Stimulated activated effector memory CD8-positive, alpha-beta T cell treated with anti-CD3 and anti-CD28 coated beads, Interleukin-12 subunit alpha, Interleukin-12 subunit beta, amount 100 ng/mL, for 72 hours (primary cell): ENCODE results near the gene AGBL4.
"Not testable (repeated sequence)": the region's sequence is repeated elsewhere in the genome, so short reads cannot be mapped to it uniquely, and the experiment has no call there.

ENCODE experiments used
- ATAC-seq: fragments of 150-1000 bp; cut with Tn5 transposase; 2 replicates; pipeline ENCODE4 v1.10.0; 2021
- DNase-seq, 2 donors: peaks; one replicate each; pipeline ENCODE4 v3.0.0; 2021 to 2022; ENCODE audit warnings: low spot score in 2 of 2
- H3K27ac Mint-ChIP-seq: one replicate; pipeline ENCODE4 v1.8.0; 2022; ENCODE audit warnings: mild to moderate bottlenecking, mixed read lengths
- H3K36me3 Mint-ChIP-seq: one replicate; pipeline ENCODE4 v1.8.0; 2022; ENCODE audit warnings: mild to moderate bottlenecking, mixed read lengths
- H3K4me1 Mint-ChIP-seq: one replicate; pipeline ENCODE4 v1.8.0; 2022; ENCODE audit warnings: mixed read lengths
- H3K4me3 Mint-ChIP-seq: one replicate; pipeline ENCODE4 v1.8.0; 2022; ENCODE audit warnings: mild to moderate bottlenecking, mixed read lengths
- H3K9me3 Mint-ChIP-seq: one replicate; pipeline ENCODE4 v1.8.0; 2022; ENCODE audit warnings: mixed read lengths

Gene AGBL4

DNA sequence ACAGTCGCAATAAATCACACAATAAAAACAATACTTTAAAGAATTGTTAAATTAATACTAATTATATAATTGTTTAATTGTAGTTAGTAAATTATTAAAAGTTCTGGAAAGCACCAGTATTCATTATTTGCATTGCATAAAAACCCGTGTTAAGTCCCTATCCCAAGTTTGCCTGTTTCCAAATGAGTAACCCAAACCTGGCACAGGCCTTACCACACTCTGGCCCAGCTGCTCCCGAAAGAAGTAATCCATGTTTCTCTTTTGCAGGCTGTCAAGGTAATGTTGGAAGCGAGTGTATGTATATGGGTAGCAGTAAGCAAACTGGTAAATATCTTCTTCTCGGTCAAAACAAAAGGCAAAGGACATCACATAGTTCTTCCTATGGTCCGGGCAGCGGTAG lies 978.4 kb downstream of the AGBL4 start:
- no peak for ATAC-seq
- no peaks in the 10 kb centered on the region for H3K4me1 Mint-ChIP-seq
- H3K36me3 Mint-ChIP-seq: no peaks in the 10 kb centered on the region
- H3K27ac Mint-ChIP-seq: no peak overlapping the region
- peaks cover 3% of the 10 kb centered on the region for H3K9me3 Mint-ChIP-seq
- H3K4me3 Mint-ChIP-seq: no peak overlapping the region
- no peak for DNase-seq

DNA sequence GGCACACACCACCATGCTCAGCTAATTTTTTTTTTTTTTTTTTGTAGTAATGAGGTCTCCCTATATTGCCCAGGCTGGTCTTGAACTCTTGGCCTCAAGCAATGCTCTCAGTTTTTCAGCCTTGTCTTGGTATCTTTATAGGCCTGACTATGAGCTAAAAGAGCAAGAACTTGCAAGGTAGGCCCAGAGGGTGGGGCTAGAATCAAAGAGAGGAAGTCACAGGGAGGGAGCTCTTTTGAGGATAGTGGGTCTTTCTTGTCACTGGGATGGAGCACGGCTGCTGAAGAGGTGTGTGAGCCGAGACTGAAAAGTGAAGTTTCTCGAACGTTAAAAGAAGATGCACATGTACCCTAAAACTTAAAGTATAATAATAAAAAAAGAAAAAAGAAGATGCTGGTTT lies 987.1 kb downstream of the AGBL4 start:
- no peaks in the 10 kb centered on the region for H3K4me1 Mint-ChIP-seq
- peaks cover 9% of the 10 kb centered on the region for H3K9me3 Mint-ChIP-seq
- DNase-seq (no peak), ATAC-seq (no peak)
- H3K27ac Mint-ChIP-seq: no peak overlapping the region
- no peaks in the 10 kb centered on the region for H3K36me3 Mint-ChIP-seq
- H3K4me3 Mint-ChIP-seq: no peak overlapping the region

GRCh38 chr1:49028396-49028795 lies 995.4 kb downstream of the AGBL4 start:
- no peak overlapping the region for H3K4me3 Mint-ChIP-seq
- no peak overlapping the region for H3K27ac Mint-ChIP-seq
- no peaks in the 10 kb centered on the region for H3K36me3 Mint-ChIP-seq
- peaks cover 24% of the 10 kb centered on the region for H3K9me3 Mint-ChIP-seq
- DNase-seq: no peak
- H3K4me1 Mint-ChIP-seq: no peaks in the 10 kb centered on the region
- no peak for ATAC-seq

DNA sequence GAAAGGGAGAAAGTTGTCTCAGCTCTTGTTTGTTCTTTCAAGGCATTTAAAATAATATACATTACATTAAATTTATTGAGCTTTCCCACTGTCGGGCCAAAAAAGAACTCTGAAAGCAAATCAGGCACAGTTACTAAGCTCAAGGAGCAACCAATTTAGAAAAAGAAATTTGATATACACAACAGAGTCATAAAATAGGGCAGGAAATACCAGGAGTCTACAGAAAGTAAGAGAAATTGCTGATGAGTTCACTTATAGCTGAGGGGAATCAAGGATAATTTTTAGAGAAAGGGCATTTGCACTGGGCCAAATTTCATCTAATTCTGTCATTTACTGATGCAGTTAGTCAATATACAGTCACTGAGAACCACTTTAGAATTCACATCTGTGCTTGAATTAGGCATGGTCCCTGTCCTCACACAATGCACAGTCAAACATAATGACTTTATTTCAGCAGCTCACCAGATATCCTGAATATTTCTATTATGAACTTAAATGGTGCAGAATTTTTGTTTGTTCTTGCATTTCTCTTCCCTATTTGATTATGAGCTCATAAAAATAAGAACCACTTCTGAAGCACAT lies 997.4 kb downstream of the AGBL4 start:
- H3K4me3 Mint-ChIP-seq: no peak overlapping the region
- peaks cover 17% of the 10 kb centered on the region for H3K9me3 Mint-ChIP-seq
- no peak for DNase-seq
- no peaks in the 10 kb centered on the region for H3K36me3 Mint-ChIP-seq
- no peak overlapping the region for H3K27ac Mint-ChIP-seq
- no peak for ATAC-seq
- no peaks in the 10 kb centered on the region for H3K4me1 Mint-ChIP-seq

DNA sequence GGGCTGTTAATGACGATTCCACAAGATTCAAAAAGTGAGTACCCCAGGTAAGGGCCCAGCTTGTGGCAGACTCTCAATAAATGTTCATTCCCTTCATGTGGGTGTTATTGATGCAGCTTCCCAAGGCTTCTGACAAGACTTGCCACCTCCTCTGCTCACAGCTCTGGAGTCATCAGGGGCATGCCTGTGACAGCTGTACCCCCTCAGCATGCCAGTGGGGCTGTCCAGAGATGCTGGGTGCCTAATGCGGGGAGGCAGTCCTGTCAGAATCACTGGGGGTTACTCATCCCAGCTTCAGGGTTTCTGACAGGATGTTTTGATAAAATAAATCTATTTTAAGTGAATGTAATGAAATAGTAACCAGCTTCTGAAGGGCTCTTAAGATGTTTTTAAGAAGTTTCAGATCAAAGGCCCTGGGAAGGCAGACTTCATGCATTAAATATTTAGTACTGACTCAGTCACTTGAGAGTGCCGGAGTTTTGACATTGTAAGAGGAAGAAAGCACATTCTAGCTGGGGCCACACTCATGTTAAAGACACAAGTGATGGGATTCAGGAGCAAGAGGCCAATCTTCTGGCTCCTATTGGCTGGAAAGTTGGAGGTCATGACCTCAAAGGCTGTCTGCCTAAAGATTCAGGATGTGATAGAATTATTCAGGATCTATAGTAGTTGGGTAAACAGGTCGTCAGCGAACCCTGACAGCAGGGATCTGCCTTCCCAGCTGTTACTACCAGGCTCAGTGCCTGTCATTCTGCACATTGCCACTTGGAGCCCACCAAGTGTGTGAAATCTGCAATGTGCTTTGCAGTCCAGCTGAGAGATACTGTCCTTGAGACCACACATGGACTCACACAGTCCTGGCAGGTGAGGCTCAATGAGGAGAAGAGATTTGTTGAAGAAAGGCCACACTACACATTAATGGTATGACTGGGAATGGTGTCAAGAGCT lies 1007.5 kb downstream of the AGBL4 start:
- no peak overlapping the region for H3K4me3 Mint-ChIP-seq
- no peaks in the 10 kb centered on the region for H3K4me1 Mint-ChIP-seq

GRCh38 chr1:49013079-49013478 lies 1010.7 kb downstream of the AGBL4 start:
- Mint-ChIP-seq H3K36me3 (no peaks in the 10 kb centered on the region), H3K27ac (no peak overlapping the region), H3K9me3 (no peaks in the 10 kb centered on the region), H3K4me1 (no peaks in the 10 kb centered on the region), H3K4me3 (no peak overlapping the region)
- no peak for DNase-seq
- peak; percentile 78 for ATAC-seq

More for the DNA sequence above, 1007.5 kb downstream of the AGBL4 start:
- H3K27ac Mint-ChIP-seq: no peak overlapping the region
- no peaks in the 10 kb centered on the region for H3K9me3 Mint-ChIP-seq
- H3K36me3 Mint-ChIP-seq: no peaks in the 10 kb centered on the region
- no peak for ATAC-seq
- no peak for DNase-seq

DNA sequence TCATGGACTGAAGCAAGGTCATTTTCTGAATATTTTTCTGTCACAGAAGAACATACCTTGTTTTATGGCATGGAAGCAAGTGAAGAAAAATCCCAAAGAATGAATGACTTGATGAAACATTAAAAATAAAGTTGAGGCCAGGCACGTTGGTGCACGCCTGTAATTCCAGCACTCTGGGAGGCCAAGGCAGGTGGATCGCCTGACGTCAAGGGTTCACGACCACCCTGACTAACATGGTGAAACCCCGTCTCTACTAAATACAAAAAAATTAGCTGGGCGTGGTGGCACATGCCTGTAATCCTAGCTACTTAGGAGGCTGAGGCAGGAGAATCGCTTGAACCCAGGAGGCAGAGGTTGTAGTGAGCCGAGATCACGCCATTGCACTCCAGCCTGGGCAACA lies 1020.8 kb downstream of the AGBL4 start:
- not testable (repeated sequence) for DNase-seq, H3K9me3 Mint-ChIP-seq, H3K4me1 Mint-ChIP-seq, H3K4me3 Mint-ChIP-seq, H3K36me3 Mint-ChIP-seq, ATAC-seq, H3K27ac Mint-ChIP-seq

GRCh38 chr1:48999321-48999720 lies 1024.4 kb downstream of the AGBL4 start:
- DNase-seq: no peak
- Mint-ChIP-seq H3K36me3 (no peaks in the 10 kb centered on the region), H3K4me3 (no peak overlapping the region), H3K9me3 (peaks cover 6% of the 10 kb centered on the region), H3K4me1 (no peaks in the 10 kb centered on the region), H3K27ac (no peak overlapping the region)
- no peak for ATAC-seq

GRCh38 chr1:48996311-48996710 lies 1027.4 kb downstream of the AGBL4 start:
- H3K4me1 Mint-ChIP-seq: no peaks in the 10 kb centered on the region
- H3K36me3 Mint-ChIP-seq: no peaks in the 10 kb centered on the region
- no peak overlapping the region for H3K27ac Mint-ChIP-seq
- H3K9me3 Mint-ChIP-seq: peaks cover 8% of the 10 kb centered on the region
- no peak overlapping the region for H3K4me3 Mint-ChIP-seq
- ATAC-seq: no peak
- no peak for DNase-seq

GRCh38 chr1:48988633-48989197 lies 1035.0 kb downstream of the AGBL4 start:
- no peak for DNase-seq
- no peak overlapping the region for H3K4me3 Mint-ChIP-seq
- H3K36me3 Mint-ChIP-seq: no peaks in the 10 kb centered on the region
- H3K27ac Mint-ChIP-seq: no peak overlapping the region
- ATAC-seq: no peak
- H3K4me1 Mint-ChIP-seq: no peaks in the 10 kb centered on the region
- peaks cover 14% of the 10 kb centered on the region for H3K9me3 Mint-ChIP-seq

DNA sequence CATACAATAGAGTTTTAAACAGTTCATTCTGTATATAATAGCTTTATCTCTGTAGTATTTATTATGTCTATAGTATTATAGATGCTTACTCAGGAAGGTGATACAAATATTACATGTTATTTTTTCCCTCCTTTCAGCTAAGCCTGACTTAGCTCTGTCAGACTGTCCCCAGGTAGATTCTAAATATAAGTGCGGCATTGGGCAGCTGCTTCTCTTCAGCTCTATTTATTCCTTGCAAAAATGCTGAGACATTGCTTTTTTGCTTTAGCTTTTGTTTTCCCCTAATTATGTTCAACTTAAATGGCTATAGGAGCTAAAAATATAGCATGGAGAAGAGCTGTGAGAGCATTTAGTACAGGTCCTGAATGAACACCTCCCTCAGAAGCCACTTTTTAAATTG lies 1043.8 kb downstream of the AGBL4 start:
- Mint-ChIP-seq H3K27ac (no peak overlapping the region), H3K9me3 (peaks cover 6% of the 10 kb centered on the region), H3K4me3 (no peak overlapping the region), H3K36me3 (no peaks in the 10 kb centered on the region), H3K4me1 (no peaks in the 10 kb centered on the region)
- no peak for DNase-seq
- ATAC-seq: no peak

DNA sequence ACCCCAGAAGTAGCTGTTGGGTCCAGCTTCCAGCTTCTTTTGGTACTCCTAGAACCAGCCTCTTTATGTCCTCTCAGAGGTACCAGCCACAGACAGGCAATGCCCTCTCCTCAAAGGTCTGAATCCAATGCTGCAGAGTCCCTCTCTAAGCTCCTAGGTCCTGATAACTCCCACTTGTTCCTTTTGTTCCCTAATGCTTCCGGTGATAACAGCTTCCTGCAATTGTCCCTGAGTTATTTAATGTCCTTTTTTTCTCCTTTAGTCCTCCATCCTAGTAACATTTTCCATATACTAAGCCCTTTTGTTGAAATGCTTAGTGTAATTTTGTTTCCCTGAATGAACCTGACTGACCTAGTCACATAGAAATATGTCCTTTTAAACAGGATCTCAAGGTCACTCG lies 1045.3 kb downstream of the AGBL4 start:
- no peak for ATAC-seq
- H3K4me1 Mint-ChIP-seq: no peaks in the 10 kb centered on the region
- peaks cover 3% of the 10 kb centered on the region for H3K9me3 Mint-ChIP-seq
- H3K27ac Mint-ChIP-seq: no peak overlapping the region
- DNase-seq: no peak
- no peaks in the 10 kb centered on the region for H3K36me3 Mint-ChIP-seq
- H3K4me3 Mint-ChIP-seq: no peak overlapping the region

GRCh38 chr1:48977273-48977672 lies 1046.5 kb downstream of the AGBL4 start:
- ATAC-seq (no peak), DNase-seq (no peak)
- no peak overlapping the region for H3K4me3 Mint-ChIP-seq
- peaks cover 3% of the 10 kb centered on the region for H3K9me3 Mint-ChIP-seq
- no peak overlapping the region for H3K27ac Mint-ChIP-seq
- H3K36me3 Mint-ChIP-seq: no peaks in the 10 kb centered on the region
- no peaks in the 10 kb centered on the region for H3K4me1 Mint-ChIP-seq

DNA sequence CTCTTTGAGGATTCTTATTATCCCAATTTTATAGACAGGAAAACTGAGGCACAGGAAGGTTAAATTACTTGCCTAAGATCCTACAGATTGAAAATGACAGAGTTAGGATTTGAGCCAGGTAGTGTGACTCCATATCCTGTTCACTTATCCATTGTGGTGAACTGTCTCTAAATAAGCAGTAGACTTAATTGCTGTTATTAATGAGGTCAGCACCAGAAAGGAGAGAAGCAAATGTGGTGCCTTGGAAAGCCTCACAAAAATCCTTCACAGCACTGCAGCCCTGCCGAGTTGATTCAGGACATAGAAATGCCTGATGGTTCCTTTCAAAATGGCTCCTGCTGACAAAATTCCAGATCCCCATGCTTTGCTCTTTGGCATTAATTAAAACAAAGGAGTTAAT lies 1053.8 kb downstream of the AGBL4 start:
- Mint-ChIP-seq H3K9me3 (peaks cover 2% of the 10 kb centered on the region), H3K27ac (no peak overlapping the region), H3K4me1 (no peaks in the 10 kb centered on the region), H3K36me3 (no peaks in the 10 kb centered on the region), H3K4me3 (no peak overlapping the region)
- no peak for ATAC-seq
- DNase-seq: no peak

GRCh38 chr1:48967318-48967717 lies 1056.4 kb downstream of the AGBL4 start:
- H3K4me3 Mint-ChIP-seq: no peak overlapping the region
- DNase-seq (no peak), ATAC-seq (no peak)
- H3K9me3 Mint-ChIP-seq: peaks cover 2% of the 10 kb centered on the region
- H3K36me3 Mint-ChIP-seq: no peaks in the 10 kb centered on the region
- no peaks in the 10 kb centered on the region for H3K4me1 Mint-ChIP-seq
- no peak overlapping the region for H3K27ac Mint-ChIP-seq

GRCh38 chr1:48966583-48966982 lies 1057.2 kb downstream of the AGBL4 start:
- Mint-ChIP-seq H3K36me3 (no peaks in the 10 kb centered on the region), H3K9me3 (peaks cover 2% of the 10 kb centered on the region)
- DNase-seq: no peak

More at GRCh38 chr1:48966583-48966982, 1057.2 kb downstream of the AGBL4 start:
- H3K4me1 Mint-ChIP-seq: no peaks in the 10 kb centered on the region
- H3K4me3 Mint-ChIP-seq: no peak overlapping the region
- ATAC-seq: no peak
- H3K27ac Mint-ChIP-seq: no peak overlapping the region
